ENCODE measurements around the gene MAU2. TPM values are rescaled to one million over a fixed set of nuclear protein-coding genes. Genes with fewer than 3 reads are reported as not detected.
A peak's percentile ranks its signal among the peaks of the same experiment; 100 is the strongest.

The MAU2 gene
- total RNA-seq, 1 donor from 2014 or later: 37.0 TPM

GRCh38 chr19:19274146-19274545 is 46.5 kb upstream of the MAU2 start:
- TF ChIP-seq EZH2 (IDR thresholded peaks at IDR 0.05; ENCODE audit: insufficient read depth, low read length): no peak
- no peak for TF ChIP-seq CTCF (IDR thresholded peaks at IDR 0.05; ENCODE audit: insufficient read depth, low read depth, low read length)
- H3K36me3 ChIP-seq (ENCODE audit: insufficient read depth, low read length): peaks cover 8% of the 10 kb centered on the region
- no peaks in the 10 kb centered on the region for H4K20me1 ChIP-seq (ENCODE audit: insufficient read depth, low read length)
- no peak overlapping the region for H2AFZ ChIP-seq (ENCODE audit: low read depth, low read length)
- Mint-ChIP-seq H3K9me3 (ENCODE audit: unreplicated experiment) (peaks cover 2% of the 10 kb centered on the region), H3K4me1 (ENCODE audit: low read depth, unreplicated experiment) (peaks cover 8% of the 10 kb centered on the region), H3K36me3 (ENCODE audit: low read depth, unreplicated experiment) (peaks cover 18% of the 10 kb centered on the region), H3K27ac (ENCODE audit: unreplicated experiment) (no peak overlapping the region), H3K4me3 (ENCODE audit: unreplicated experiment) (peak overlapping the region; percentile 69), H3K27me3 (ENCODE audit: low read depth, unreplicated experiment) (peaks cover 9% of the 10 kb centered on the region)
- H3K27me3 ChIP-seq (ENCODE audit: insufficient read depth, low read length): no peaks in the 10 kb centered on the region
- no peak overlapping the region for H3K27ac ChIP-seq (ENCODE audit: low read depth, low read length)
- FAIRE-seq: no peak
- no peaks in the 10 kb centered on the region for H3K79me2 ChIP-seq (ENCODE audit: insufficient read depth, low read length)
- H3K9me3 ChIP-seq (ENCODE audit: insufficient read depth, low read depth, low read length): no peaks in the 10 kb centered on the region
- H3K9ac ChIP-seq (ENCODE audit: low read length): no peak overlapping the region
- DNase-seq (ENCODE audit: low read depth): no peak
- peaks cover 3% of the 10 kb centered on the region for H3K4me1 ChIP-seq (ENCODE audit: insufficient read depth, low read length)
- H3K4me2 ChIP-seq (ENCODE audit: low read length): no peak overlapping the region
- H3K4me3 ChIP-seq (ENCODE audit: insufficient read depth, low read depth, low read length): no peak overlapping the region

- H3K79me2 ChIP-seq (ENCODE audit: insufficient read depth, low read length): no peaks in the 10 kb centered on the region
Observed at GRCh38 chr19:19274716-19275565, 45.7 kb upstream of the MAU2 start.

More at GRCh38 chr19:19274716-19275565, 45.7 kb upstream of the MAU2 start:
- no peak for DNase-seq (ENCODE audit: low read depth)
- H3K4me3 Mint-ChIP-seq (ENCODE audit: unreplicated experiment): no peak overlapping the region
- H3K9me3 ChIP-seq (ENCODE audit: insufficient read depth, low read depth, low read length): no peaks in the 10 kb centered on the region
- H3K9me3 Mint-ChIP-seq (ENCODE audit: unreplicated experiment): peaks cover 2% of the 10 kb centered on the region
- H3K27me3 ChIP-seq (ENCODE audit: insufficient read depth, low read length): no peaks in the 10 kb centered on the region
- no peak for FAIRE-seq
- H3K36me3 ChIP-seq (ENCODE audit: insufficient read depth, low read length): peaks cover 8% of the 10 kb centered on the region
- no peak overlapping the region for H3K9ac ChIP-seq (ENCODE audit: low read length)
- H3K4me3 ChIP-seq (ENCODE audit: insufficient read depth, low read depth, low read length): no peak overlapping the region
- H3K27ac Mint-ChIP-seq (ENCODE audit: unreplicated experiment): peak overlapping the region; percentile 58
- no peak overlapping the region for H3K27ac ChIP-seq (ENCODE audit: low read depth, low read length)
- peaks cover 5% of the 10 kb centered on the region for H3K27me3 Mint-ChIP-seq (ENCODE audit: low read depth, unreplicated experiment)
- H3K4me2 ChIP-seq (ENCODE audit: low read length): no peak overlapping the region
- no peak for TF ChIP-seq CTCF (IDR thresholded peaks at IDR 0.05; ENCODE audit: insufficient read depth, low read depth, low read length)
- TF ChIP-seq EZH2 (IDR thresholded peaks at IDR 0.05; ENCODE audit: insufficient read depth, low read length): no peak
- peaks cover 3% of the 10 kb centered on the region for H3K4me1 ChIP-seq (ENCODE audit: insufficient read depth, low read length)
- H3K4me1 Mint-ChIP-seq (ENCODE audit: low read depth, unreplicated experiment): peaks cover 8% of the 10 kb centered on the region
- H2AFZ ChIP-seq (ENCODE audit: low read depth, low read length): no peak overlapping the region
- peaks cover 16% of the 10 kb centered on the region for H3K36me3 Mint-ChIP-seq (ENCODE audit: low read depth, unreplicated experiment)
- H4K20me1 ChIP-seq (ENCODE audit: insufficient read depth, low read length): no peaks in the 10 kb centered on the region
